GM21619 (cell line): ENCODE measurements around the gene UBASH3B.
"Not testable (repeated sequence)": the region's sequence is repeated elsewhere in the genome, so short reads cannot be mapped to it uniquely, and the experiment has no call there.

Source experiments
- ATAC-seq: cut with Tn5 transposase; IDR thresholded peaks from one replicate; pipeline ENCODE4 v1.9.1; 2021; ENCODE audit not compliant: unreplicated experiment

UBASH3B gene

GRCh38 chr11:122807731-122808477 lies 152.4 kb downstream of the UBASH3B start:
- no peak for ATAC-seq

GRCh38 chr11:122808478-122808869 lies 153.0 kb downstream of the UBASH3B start:
- peak; percentile 90 for ATAC-seq

GRCh38 chr11:122809866-122810265 lies 154.3 kb downstream of the UBASH3B start:
- no peak for ATAC-seq

- ATAC-seq: no peak
Measured at GRCh38 chr11:122811721-122812120, 156.2 kb downstream of the UBASH3B start.

- no peak for ATAC-seq
Measured at GRCh38 chr11:122812638-122813037, 157.1 kb downstream of the UBASH3B start.

- ATAC-seq: no peak
Measured at GRCh38 chr11:122813176-122813893, 157.8 kb downstream of the UBASH3B start.

- ATAC-seq: no peak
Measured at GRCh38 chr11:122813894-122814270, 158.4 kb downstream of the UBASH3B start.

GRCh38 chr11:122814401-122814800 lies 158.9 kb downstream of the UBASH3B start:
- no peak for ATAC-seq

- ATAC-seq: no peak
Measured at GRCh38 chr11:122815900-122816299, 160.4 kb downstream of the UBASH3B start.

- no peak for ATAC-seq
Measured at GRCh38 chr11:122816761-122817520, 161.4 kb downstream of the UBASH3B start.

- no peak for ATAC-seq
Measured at GRCh38 chr11:122820158-122820557, 164.6 kb downstream of the UBASH3B start.

GRCh38 chr11:122821169-122821568 lies 165.6 kb downstream of the UBASH3B start:
- no peak for ATAC-seq

- no peak for ATAC-seq
Measured at GRCh38 chr11:122822241-122822640, 166.7 kb downstream of the UBASH3B start.

- no peak for ATAC-seq
Measured at GRCh38 chr11:122823564-122823963, 168.0 kb downstream of the UBASH3B start.

- ATAC-seq: not testable (repeated sequence)
Measured at GRCh38 chr11:122829371-122829770, 173.8 kb downstream of the UBASH3B start.

GRCh38 chr11:122832297-122832696 lies 176.8 kb downstream of the UBASH3B start:
- ATAC-seq: not testable (repeated sequence)

- ATAC-seq: no peak
Measured at GRCh38 chr11:122832721-122833470, 177.4 kb downstream of the UBASH3B start.

GRCh38 chr11:122833846-122834464 lies 178.4 kb downstream of the UBASH3B start:
- ATAC-seq: no peak

- ATAC-seq: no peak
Measured at GRCh38 chr11:122836916-122837315, 181.4 kb downstream of the UBASH3B start.

- ATAC-seq: no peak
Measured at GRCh38 chr11:122837528-122838346, 182.2 kb downstream of the UBASH3B start.
